ENCODE results near the gene TTN. TPM values are rescaled to one million over a fixed set of nuclear protein-coding genes. Genes with fewer than 3 reads are reported as not detected.

Gene TTN
- total RNA-seq, 1 donor from 2014 or later = 0.41 TPM

Other genes starting within 250 kb of the TTN start
- gene CCDC141, start 242.7 kb upstream of the TTN start, total RNA-seq = 0.06 TPM in 1 of 2 replicates, not detected in the other

Measured in glomerular endothelial cell (primary cell).